Stimulated activated CD4-positive, alpha-beta T cell treated with anti-CD3 and anti-CD28 coated beads, Interleukin-4, amount 100 ng/mL, for 24 hours (primary cell): ENCODE data around the gene RASSF3.
"Not testable (repeated sequence)": the region's sequence is repeated elsewhere in the genome, so short reads cannot be mapped to it uniquely, and the experiment has no call there.

Source experiments
- DNase-seq: peaks from one replicate; pipeline ENCODE4 v3.0.0-alpha.2; 2020

Gene RASSF3

GRCh38 chr12:64598831-64599230, 11.5 kb upstream of the RASSF3 start:
- DNase-seq, result no peak

- DNase-seq, result no peak
Observed at GRCh38 chr12:64600164-64600561, 10.1 kb upstream of the RASSF3 start.

GRCh38 chr12:64603183-64603841, 7.0 kb upstream of the RASSF3 start:
- no peak for DNase-seq

- peak; percentile 50 for DNase-seq
Observed at GRCh38 chr12:64608901-64609535, 1.3 kb upstream of the RASSF3 start.

GRCh38 chr12:64609536-64610078, 688 bp upstream of the RASSF3 start:
- DNase-seq, result no peak

- peak; percentile 65 for DNase-seq
Observed at GRCh38 chr12:64610660-64611340, 505 bp downstream of the RASSF3 start.

GRCh38 chr12:64611341-64612284, 1.3 kb downstream of the RASSF3 start:
- peak; percentile 36 for DNase-seq

- DNase-seq, result no peak
Observed at GRCh38 chr12:64612843-64613242, 2.5 kb downstream of the RASSF3 start.

GRCh38 chr12:64613775-64614398, 3.6 kb downstream of the RASSF3 start:
- DNase-seq, result not testable (repeated sequence)

GRCh38 chr12:64616201-64616600, 5.9 kb downstream of the RASSF3 start:
- no peak for DNase-seq

GRCh38 chr12:64618953-64619590, 8.8 kb downstream of the RASSF3 start:
- no peak for DNase-seq

- no peak for DNase-seq
Observed at GRCh38 chr12:64621257-64621942, 11.1 kb downstream of the RASSF3 start.

- no peak for DNase-seq
Observed at GRCh38 chr12:64624035-64624434, 13.7 kb downstream of the RASSF3 start.

- DNase-seq, result peak; percentile 54
Observed at GRCh38 chr12:64625243-64626077, 15.2 kb downstream of the RASSF3 start.

- DNase-seq, result not testable (repeated sequence)
Observed at GRCh38 chr12:64626588-64626987, 16.3 kb downstream of the RASSF3 start.

- no peak for DNase-seq
Observed at GRCh38 chr12:64627771-64628170, 17.5 kb downstream of the RASSF3 start.

GRCh38 chr12:64631197-64631596, 20.9 kb downstream of the RASSF3 start:
- no peak for DNase-seq

GRCh38 chr12:64633011-64633939, 23.0 kb downstream of the RASSF3 start:
- no peak for DNase-seq

- peak; percentile 27 for DNase-seq
Observed at GRCh38 chr12:64633940-64634337, 23.6 kb downstream of the RASSF3 start.
